H4 (cell line): ENCODE results near the gene BCR. TPM values are rescaled to one million over a fixed set of nuclear protein-coding genes. Genes with fewer than 3 reads are reported as not detected.

Experiments used
- DNase-seq: peaks from one replicate; pipeline ENCODE4 v3.0.0-alpha.2; 2015; ENCODE audit warnings: low spot score
- total RNA-seq: library from RNA; depleted of rRNA; stranded (reverse); fragments of >200 nt; shearing (Covaris generic); gene quantifications from 2 replicates; pipeline ENCODE4 v1.2.3, GENCODE V29; 2014

BCR gene
- total RNA-seq, 1 experiment from 2014 or later: 10.1 TPM

GRCh38 chr22:23260645-23261581 lies 80.6 kb downstream of the BCR start:
- no peak for DNase-seq

GRCh38 chr22:23261900-23262450 lies 81.7 kb downstream of the BCR start:
- no peak for DNase-seq

- DNase-seq: no peak
Observed at GRCh38 chr22:23262518-23263332, 82.4 kb downstream of the BCR start.

GRCh38 chr22:23263651-23264555 lies 83.6 kb downstream of the BCR start:
- no peak for DNase-seq

- no peak for DNase-seq
Observed at GRCh38 chr22:23264610-23265367, 84.5 kb downstream of the BCR start.

GRCh38 chr22:23265368-23265700 lies 85.0 kb downstream of the BCR start:
- no peak for DNase-seq

GRCh38 chr22:23266780-23267179 lies 86.5 kb downstream of the BCR start:
- DNase-seq: no peak

GRCh38 chr22:23267226-23268043 lies 87.1 kb downstream of the BCR start:
- DNase-seq: no peak

GRCh38 chr22:23268139-23268712 lies 87.9 kb downstream of the BCR start:
- DNase-seq: no peak

GRCh38 chr22:23268877-23269276 lies 88.6 kb downstream of the BCR start:
- no peak for DNase-seq

GRCh38 chr22:23269441-23270211 lies 89.3 kb downstream of the BCR start:
- no peak for DNase-seq

GRCh38 chr22:23270212-23270733 lies 90.0 kb downstream of the BCR start:
- DNase-seq: no peak

GRCh38 chr22:23270798-23271596 lies 90.7 kb downstream of the BCR start:
- DNase-seq: no peak

- DNase-seq: no peak
Observed at GRCh38 chr22:23271597-23271908, 91.2 kb downstream of the BCR start.

GRCh38 chr22:23272371-23272770 lies 92.1 kb downstream of the BCR start:
- DNase-seq: no peak

- DNase-seq: no peak
Observed at GRCh38 chr22:23272834-23273233, 92.5 kb downstream of the BCR start.

- no peak for DNase-seq
Observed at GRCh38 chr22:23273445-23274145, 93.3 kb downstream of the BCR start.
